ENCODE data around the gene GASK1A. TPM values are rescaled to one million over a fixed set of nuclear protein-coding genes. Genes with fewer than 3 reads are reported as not detected.

GASK1A gene
- total RNA-seq, 1 donor from 2014 or later, result 0.72 TPM

GRCh38 chr3:43096761-43097160, 117.7 kb downstream of the GASK1A start:
- Mint-ChIP-seq H3K4me1 (ENCODE audit: unreplicated experiment) (no peaks in the 10 kb centered on the region), H3K4me3 (ENCODE audit: unreplicated experiment) (no peak overlapping the region), H3K27ac (ENCODE audit: unreplicated experiment) (no peak overlapping the region), H3K36me3 (ENCODE audit: low read depth, unreplicated experiment) (no peaks in the 10 kb centered on the region), H3K27me3 (ENCODE audit: unreplicated experiment) (no peaks in the 10 kb centered on the region), H3K9me3 (ENCODE audit: unreplicated experiment) (no peaks in the 10 kb centered on the region)
- no peak for TF ChIP-seq CTCF (IDR thresholded peaks at IDR 0.05; ENCODE audit: unreplicated experiment)
- DNase-seq (ENCODE audit: low spot score), result no peak

- Mint-ChIP-seq H3K9me3 (ENCODE audit: unreplicated experiment) (no peaks in the 10 kb centered on the region), H3K36me3 (ENCODE audit: low read depth, unreplicated experiment) (no peaks in the 10 kb centered on the region), H3K27me3 (ENCODE audit: unreplicated experiment) (no peaks in the 10 kb centered on the region), H3K27ac (ENCODE audit: unreplicated experiment) (no peak overlapping the region), H3K4me1 (ENCODE audit: unreplicated experiment) (no peaks in the 10 kb centered on the region), H3K4me3 (ENCODE audit: unreplicated experiment) (no peak overlapping the region)
- no peak for TF ChIP-seq CTCF (IDR thresholded peaks at IDR 0.05; ENCODE audit: unreplicated experiment)
- no peak for DNase-seq (ENCODE audit: low spot score)
Observed at GRCh38 chr3:43097400-43098080, 118.4 kb downstream of the GASK1A start.

- Mint-ChIP-seq H3K36me3 (ENCODE audit: low read depth, unreplicated experiment) (no peaks in the 10 kb centered on the region), H3K27ac (ENCODE audit: unreplicated experiment) (no peak overlapping the region), H3K27me3 (ENCODE audit: unreplicated experiment) (no peaks in the 10 kb centered on the region), H3K4me1 (ENCODE audit: unreplicated experiment) (no peaks in the 10 kb centered on the region), H3K9me3 (ENCODE audit: unreplicated experiment) (no peaks in the 10 kb centered on the region), H3K4me3 (ENCODE audit: unreplicated experiment) (no peak overlapping the region)
- TF ChIP-seq CTCF (IDR thresholded peaks at IDR 0.05; ENCODE audit: unreplicated experiment), result no peak
- DNase-seq (ENCODE audit: low spot score), result no peak
Observed at GRCh38 chr3:43098761-43099160, 119.7 kb downstream of the GASK1A start.

- no peak overlapping the region for H3K27ac Mint-ChIP-seq (ENCODE audit: unreplicated experiment)
- H3K4me3 Mint-ChIP-seq (ENCODE audit: unreplicated experiment), result no peak overlapping the region
- peaks cover 2% of the 10 kb centered on the region for H3K4me1 Mint-ChIP-seq (ENCODE audit: unreplicated experiment)
- H3K36me3 Mint-ChIP-seq (ENCODE audit: low read depth, unreplicated experiment), result peaks cover 4% of the 10 kb centered on the region
- no peak for TF ChIP-seq CTCF (IDR thresholded peaks at IDR 0.05; ENCODE audit: unreplicated experiment)
- DNase-seq (ENCODE audit: low spot score), result no peak
- no peaks in the 10 kb centered on the region for H3K9me3 Mint-ChIP-seq (ENCODE audit: unreplicated experiment)
- H3K27me3 Mint-ChIP-seq (ENCODE audit: unreplicated experiment), result peaks cover 8% of the 10 kb centered on the region
Observed at GRCh38 chr3:43102773-43103480, 123.8 kb downstream of the GASK1A start.

GRCh38 chr3:43104039-43104438, 124.9 kb downstream of the GASK1A start:
- H3K4me1 Mint-ChIP-seq (ENCODE audit: unreplicated experiment), result peaks cover 2% of the 10 kb centered on the region
- peaks cover 8% of the 10 kb centered on the region for H3K27me3 Mint-ChIP-seq (ENCODE audit: unreplicated experiment)
- no peak overlapping the region for H3K27ac Mint-ChIP-seq (ENCODE audit: unreplicated experiment)
- DNase-seq (ENCODE audit: low spot score), result no peak
- peaks cover 4% of the 10 kb centered on the region for H3K36me3 Mint-ChIP-seq (ENCODE audit: low read depth, unreplicated experiment)
- H3K4me3 Mint-ChIP-seq (ENCODE audit: unreplicated experiment), result no peak overlapping the region
- no peak for TF ChIP-seq CTCF (IDR thresholded peaks at IDR 0.05; ENCODE audit: unreplicated experiment)
- no peaks in the 10 kb centered on the region for H3K9me3 Mint-ChIP-seq (ENCODE audit: unreplicated experiment)
